GM19240 (cell line): ENCODE data around the gene DISC1.

Experiments used
- DNase-seq: peaks from one replicate; pipeline ENCODE4 v3.0.0; 2011; ENCODE audit warnings: low spot score; ENCODE audit not compliant: insufficient read length

Gene DISC1

GRCh38 chr1:231808990-231809389 is 182.4 kb downstream of the DISC1 start:
- no peak for DNase-seq

- no peak for DNase-seq
Measured at GRCh38 chr1:231810415-231810814, 183.8 kb downstream of the DISC1 start.

- DNase-seq = no peak
Measured at GRCh38 chr1:231814021-231814420, 187.4 kb downstream of the DISC1 start.

GRCh38 chr1:231814521-231814920 is 187.9 kb downstream of the DISC1 start:
- DNase-seq = no peak

- no peak for DNase-seq
Measured at GRCh38 chr1:231817801-231818200, 191.2 kb downstream of the DISC1 start.

GRCh38 chr1:231818337-231818736 is 191.7 kb downstream of the DISC1 start:
- DNase-seq = no peak

GRCh38 chr1:231821281-231821680 is 194.7 kb downstream of the DISC1 start:
- no peak for DNase-seq

GRCh38 chr1:231822041-231822440 is 195.5 kb downstream of the DISC1 start:
- no peak for DNase-seq

GRCh38 chr1:231826566-231826965 is 200.0 kb downstream of the DISC1 start:
- DNase-seq = no peak

- DNase-seq = no peak
Measured at GRCh38 chr1:231827337-231828105, 200.9 kb downstream of the DISC1 start.

- no peak for DNase-seq
Measured at GRCh38 chr1:231828182-231828920, 201.8 kb downstream of the DISC1 start.

- no peak for DNase-seq
Measured at GRCh38 chr1:231829332-231829731, 202.7 kb downstream of the DISC1 start.

GRCh38 chr1:231836227-231836893 is 209.8 kb downstream of the DISC1 start:
- no peak for DNase-seq

- DNase-seq = no peak
Measured at GRCh38 chr1:231838521-231838920, 211.9 kb downstream of the DISC1 start.

- no peak for DNase-seq
Measured at GRCh38 chr1:231839999-231840398, 213.4 kb downstream of the DISC1 start.

GRCh38 chr1:231841616-231842344 is 215.2 kb downstream of the DISC1 start:
- DNase-seq = no peak

GRCh38 chr1:231842441-231842840 is 215.9 kb downstream of the DISC1 start:
- no peak for DNase-seq

- no peak for DNase-seq
Measured at GRCh38 chr1:231844986-231845502, 218.5 kb downstream of the DISC1 start.

GRCh38 chr1:231847612-231848397 is 221.2 kb downstream of the DISC1 start:
- no peak for DNase-seq

- DNase-seq = no peak
Measured at GRCh38 chr1:231849981-231850380, 223.4 kb downstream of the DISC1 start.

GRCh38 chr1:231850786-231851185 is 224.2 kb downstream of the DISC1 start:
- DNase-seq = no peak
